ENCODE data around the gene CPNE1.

DNA sequence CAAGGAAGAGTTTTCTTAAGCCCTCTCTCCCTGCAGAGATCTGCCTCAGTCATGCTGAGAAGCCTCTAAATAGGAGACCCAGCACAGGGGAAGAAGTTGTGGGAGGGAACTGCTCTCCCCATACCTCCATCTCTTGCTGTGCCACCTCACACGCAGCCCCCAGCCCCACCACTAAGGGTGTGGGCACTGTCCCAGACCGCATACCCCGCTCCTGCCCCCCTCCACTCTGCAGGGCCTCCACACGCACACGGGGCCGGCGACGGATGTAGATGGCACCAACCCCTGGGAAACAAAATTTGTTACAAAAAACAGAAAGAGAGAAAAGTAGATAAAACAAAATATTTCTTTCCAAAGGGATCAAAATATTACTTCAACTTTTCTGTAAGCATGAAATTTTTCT is 10.2 kb upstream of the CPNE1 start:
- TF ChIP-seq POLR2A (IDR thresholded peaks at IDR 0.05), result no peak
- TF ChIP-seq, protein P1, sequence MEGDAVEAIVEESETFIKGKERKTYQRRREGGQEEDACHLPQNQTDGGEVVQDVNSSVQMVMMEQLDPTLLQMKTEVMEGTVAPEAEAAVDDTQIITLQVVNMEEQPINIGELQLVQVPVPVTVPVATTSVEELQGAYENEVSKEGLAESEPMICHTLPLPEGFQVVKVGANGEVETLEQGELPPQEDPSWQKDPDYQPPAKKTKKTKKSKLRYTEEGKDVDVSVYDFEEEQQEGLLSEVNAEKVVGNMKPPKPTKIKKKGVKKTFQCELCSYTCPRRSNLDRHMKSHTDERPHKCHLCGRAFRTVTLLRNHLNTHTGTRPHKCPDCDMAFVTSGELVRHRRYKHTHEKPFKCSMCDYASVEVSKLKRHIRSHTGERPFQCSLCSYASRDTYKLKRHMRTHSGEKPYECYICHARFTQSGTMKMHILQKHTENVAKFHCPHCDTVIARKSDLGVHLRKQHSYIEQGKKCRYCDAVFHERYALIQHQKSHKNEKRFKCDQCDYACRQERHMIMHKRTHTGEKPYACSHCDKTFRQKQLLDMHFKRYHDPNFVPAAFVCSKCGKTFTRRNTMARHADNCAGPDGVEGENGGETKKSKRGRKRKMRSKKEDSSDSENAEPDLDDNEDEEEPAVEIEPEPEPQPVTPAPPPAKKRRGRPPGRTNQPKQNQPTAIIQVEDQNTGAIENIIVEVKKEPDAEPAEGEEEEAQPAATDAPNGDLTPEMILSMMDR (IDR thresholded peaks at IDR 0.05), result no peak
